Stimulated activated CD4-positive, alpha-beta T cell treated with anti-CD3 and anti-CD28 coated beads, Interleukin-2, amount 100 ng/mL, for 24 hours (primary cell): ENCODE measurements around the gene OGFR.

Experiments
- DNase-seq, 2 donors: peaks; one replicate each; pipeline ENCODE4 v3.0.0-alpha.2; 2020

OGFR gene

DNA sequence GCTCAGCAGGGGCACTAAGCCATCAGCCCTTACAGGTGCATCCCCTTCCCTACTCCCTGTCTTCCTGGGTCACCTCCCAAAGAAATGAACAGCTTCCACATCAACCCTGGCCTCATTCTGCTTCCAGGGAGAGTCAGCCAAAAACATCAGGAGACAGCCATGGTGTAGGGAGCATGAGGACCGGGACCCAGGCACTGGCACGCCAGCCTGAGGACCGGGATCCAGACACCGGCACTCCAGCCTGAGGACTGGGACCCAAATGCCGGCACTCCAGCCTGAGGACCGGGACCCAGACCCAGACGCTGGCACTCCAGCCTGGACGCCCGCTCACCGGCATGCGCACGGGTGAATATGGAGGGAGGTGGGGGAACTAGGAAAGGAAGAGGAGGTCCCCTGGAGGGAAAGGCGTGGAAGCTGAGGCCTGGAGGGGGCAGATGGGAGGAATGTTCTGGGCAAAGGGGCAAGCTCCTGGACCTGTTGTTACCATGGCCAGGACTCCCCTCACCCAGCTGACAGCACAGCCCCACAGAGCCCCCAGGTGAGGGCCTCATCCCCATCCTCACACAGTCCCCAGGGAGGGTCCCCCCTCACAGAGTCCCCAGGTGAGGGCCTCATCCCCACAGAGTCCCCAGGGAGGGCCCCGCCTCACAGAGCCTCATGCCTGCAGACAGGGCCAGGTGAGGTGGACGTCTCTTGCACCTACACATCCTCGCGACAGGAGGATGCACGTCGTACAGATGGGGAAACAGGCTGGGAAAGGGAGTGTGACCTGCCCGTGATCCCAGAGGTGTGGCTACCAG, 34.3 kb upstream of the OGFR start:
- no peak for DNase-seq

DNA sequence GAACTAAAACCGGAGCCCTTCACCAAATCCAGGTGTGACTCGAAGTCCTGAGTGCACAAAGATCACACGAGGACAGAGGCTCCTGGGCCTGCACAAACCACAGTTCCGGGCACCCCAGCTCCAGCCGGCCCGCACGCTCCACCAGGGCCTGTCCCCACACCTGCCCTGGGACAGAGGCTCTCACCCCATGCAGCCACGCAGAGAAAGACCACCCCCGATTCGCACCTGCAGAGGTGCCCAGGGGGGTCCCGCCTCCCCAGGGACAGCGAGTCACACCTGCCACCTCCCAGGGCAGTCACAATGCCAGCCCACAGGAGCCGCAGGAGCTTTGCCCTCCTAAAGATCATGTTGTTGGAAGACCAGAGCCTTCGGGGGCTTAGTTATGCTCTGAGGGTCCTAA, 33.7 kb upstream of the OGFR start:
- no peak for DNase-seq

DNA sequence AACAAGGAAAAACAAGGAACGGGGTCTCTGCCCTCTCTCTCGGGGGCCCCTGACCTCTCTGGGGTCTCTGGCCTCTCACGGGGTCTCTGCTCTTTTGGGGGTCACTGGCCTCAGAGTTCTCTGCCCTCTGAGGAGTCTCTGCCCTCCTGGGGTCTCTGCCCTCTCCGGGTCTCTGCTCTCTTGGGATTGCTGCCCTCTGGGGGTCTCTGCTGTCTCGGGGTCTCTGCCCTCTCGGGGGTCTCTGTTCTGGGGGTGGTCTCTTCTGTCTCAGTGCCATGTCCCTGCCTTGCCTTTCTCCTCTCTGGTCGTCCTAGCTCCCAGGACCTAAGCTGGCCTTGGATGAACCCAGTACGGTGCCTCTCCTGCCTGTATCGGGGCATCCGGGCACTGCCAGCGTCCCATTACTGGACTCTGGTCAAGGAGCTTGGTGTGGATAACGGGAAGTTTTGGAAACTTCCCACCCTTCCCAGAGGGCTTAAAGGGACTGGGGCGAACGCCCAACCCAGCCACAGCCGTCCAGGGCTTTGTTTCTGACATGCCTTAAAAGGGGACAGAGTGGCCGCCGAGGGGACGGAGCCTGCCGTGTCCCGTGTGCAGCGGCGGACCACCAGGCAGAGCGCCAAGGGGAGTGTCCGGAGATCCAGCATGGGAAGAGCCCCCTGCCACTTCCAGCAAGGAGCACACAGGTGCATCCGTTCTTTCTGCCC, 33.1 kb upstream of the OGFR start:
- DNase-seq: no peak

DNA sequence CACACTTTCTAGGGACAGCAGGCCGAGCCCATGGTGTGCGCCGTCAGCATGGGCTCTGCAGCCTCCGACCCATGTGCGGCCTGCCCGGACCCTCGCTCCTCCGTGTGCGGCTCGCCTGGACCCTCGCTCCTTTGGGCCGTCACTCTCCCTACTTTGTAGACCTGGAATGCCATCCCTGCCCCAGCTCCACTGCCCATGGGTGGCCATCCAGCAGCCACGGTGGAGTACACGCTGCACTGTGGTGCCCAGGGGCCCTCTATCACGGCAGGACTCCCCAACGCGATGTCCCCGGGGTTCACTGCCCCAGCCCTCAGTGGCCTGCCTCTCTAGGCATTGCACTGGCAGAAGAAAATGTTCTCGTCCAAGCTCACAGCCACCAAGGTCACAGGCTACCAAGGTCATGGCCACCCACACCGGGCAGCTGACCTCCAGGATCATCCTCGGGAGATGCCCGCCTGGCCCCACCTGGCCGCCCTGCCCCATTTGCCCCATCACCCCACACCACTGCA, 32.5 kb upstream of the OGFR start:
- DNase-seq: no peak

- no peak for DNase-seq
Observed at GRCh38 chr20:62772619-62772989, 32.0 kb upstream of the OGFR start.

GRCh38 chr20:62772990-62773844, 31.4 kb upstream of the OGFR start:
- DNase-seq: no peak

- DNase-seq: no peak
Observed at GRCh38 chr20:62773845-62774714, 30.6 kb upstream of the OGFR start.

DNA sequence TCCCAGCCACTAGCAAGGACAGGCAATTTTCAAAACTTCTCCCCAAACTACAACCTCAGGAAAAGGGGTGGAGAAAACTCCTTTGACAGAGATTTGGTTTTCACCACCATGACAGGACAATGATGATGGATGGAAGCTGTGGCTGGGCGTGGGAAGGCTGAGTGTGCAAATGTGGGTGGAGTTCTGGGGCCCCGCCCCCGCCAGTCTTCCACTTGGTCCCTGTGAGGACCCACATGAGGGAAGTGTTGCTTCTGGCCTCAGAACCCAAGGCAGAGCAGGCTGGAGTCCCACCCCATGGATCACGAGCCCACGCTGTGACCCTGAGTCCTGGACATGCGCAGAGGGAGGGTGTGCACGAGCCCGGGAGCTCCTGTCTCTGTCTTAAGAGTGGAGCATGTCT, 29.9 kb upstream of the OGFR start:
- DNase-seq: peak in 1 of 2 donors; percentile 41

DNA sequence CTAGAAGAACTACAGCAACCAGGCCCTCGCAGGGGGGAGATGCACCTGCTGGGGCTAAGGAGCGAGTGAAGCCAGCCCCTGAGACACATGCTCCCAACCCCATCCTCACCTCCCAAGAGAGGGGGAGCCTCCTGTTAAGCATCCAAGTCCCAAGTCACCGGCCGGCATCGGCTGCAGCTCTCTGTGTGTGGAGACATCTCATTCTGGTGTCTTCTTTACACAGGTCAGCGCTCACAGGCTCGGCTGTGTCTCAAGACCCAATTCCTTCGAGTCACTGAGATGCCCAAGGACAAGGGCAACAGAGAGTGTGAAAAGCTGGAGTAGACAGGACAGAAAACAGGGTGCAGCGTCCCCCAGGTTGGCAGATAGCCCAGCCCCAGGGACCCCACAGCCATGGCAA, 29.4 kb upstream of the OGFR start:
- DNase-seq: no peak

DNA sequence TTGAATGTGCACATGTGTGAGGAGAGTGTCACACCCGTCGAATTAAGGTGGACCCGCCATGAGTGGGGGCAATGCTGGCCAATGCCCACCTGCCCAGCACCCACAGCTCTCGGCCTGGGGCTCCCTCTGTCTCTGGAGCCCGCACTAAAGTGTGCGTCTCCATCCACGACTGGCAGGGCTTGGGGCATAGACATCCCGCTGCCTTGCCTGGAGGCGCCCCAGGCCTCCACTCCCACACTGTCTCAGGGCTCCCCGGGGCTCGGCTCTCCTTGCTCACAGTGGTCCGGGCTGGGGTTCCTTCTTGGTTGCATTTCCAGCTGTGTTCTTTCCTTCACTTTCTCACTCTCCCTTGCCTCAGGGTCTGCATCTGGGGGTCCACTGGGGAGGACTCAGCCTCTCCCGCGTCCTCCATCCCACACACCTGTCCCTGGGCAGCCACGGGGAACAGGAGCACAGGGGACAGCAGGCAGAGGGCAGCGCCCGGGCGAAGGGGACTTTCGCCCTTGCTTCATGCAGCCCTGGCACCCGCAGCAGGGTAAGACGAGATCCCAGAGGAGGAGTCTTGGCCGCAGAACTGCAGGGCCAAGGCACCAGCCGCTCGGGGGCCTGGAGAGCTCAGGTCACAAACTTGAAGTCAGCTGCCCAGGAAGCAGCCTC, 28.5 kb upstream of the OGFR start:
- no peak for DNase-seq

GRCh38 chr20:62776692-62777527, 27.7 kb upstream of the OGFR start:
- DNase-seq: peak; percentile 55 to 67

- no peak for DNase-seq
Observed at GRCh38 chr20:62777528-62777830, 27.2 kb upstream of the OGFR start.

DNA sequence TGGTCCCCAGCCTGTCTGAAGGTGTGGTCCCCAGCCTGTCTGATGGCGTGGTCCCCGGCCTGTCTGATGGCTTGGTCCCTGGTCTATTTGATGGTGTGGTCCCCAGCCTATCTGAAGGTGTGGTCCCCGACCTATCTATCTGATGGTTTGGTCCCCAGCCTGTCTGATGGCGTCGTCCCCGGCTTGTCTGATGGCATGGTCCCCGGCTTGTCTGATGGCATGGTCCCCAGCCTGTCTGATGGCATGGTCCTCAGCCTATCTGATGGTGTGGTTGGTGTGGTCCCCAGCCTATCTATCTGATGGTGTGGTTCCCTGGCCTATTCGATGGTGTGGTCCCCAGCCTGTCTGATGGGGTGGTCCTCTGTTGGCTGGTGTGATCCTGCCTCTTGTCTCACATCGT, 26.6 kb upstream of the OGFR start:
- no peak for DNase-seq

DNA sequence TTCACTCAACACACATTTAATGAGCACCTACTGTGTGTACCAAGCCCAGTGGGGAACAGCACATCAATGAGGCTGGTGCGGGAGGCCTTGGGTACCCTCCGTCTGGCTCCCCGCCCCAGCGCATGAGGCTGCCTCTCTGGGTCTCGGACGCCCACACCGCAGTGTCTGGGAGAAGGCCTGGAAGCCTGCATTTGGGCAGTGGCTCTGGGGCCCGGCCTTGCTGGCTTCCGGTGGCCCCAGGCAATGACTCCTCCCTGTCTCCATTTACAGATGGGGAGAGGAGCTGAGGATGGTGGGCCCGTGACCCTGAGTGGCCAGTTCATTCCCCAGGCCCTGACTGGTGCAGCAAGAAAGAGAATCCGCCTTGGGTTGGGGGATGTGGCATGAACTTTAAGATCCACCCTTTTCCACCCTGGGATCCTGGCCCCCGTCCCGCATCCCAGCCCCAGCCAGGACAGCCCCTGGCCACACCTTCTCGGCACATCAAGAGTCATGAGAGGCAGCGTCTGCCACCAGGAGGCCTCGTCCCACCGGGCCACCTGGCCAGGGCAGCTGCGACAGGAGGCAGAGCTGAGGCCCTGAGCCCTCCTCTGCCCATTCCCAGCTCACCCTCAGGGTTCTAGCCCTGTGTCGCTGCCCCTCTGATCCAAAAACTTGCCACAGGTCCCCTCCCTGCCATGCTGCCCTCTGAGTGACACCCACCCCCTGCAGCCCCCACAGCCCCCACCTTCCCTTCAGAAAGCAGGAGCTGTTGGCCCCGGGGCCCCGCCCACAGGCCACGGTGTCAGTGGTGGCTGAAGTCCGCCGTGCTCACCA, 25.8 kb upstream of the OGFR start:
- no peak for DNase-seq

- no peak for DNase-seq
Observed at GRCh38 chr20:62779417-62779685, 25.3 kb upstream of the OGFR start.

DNA sequence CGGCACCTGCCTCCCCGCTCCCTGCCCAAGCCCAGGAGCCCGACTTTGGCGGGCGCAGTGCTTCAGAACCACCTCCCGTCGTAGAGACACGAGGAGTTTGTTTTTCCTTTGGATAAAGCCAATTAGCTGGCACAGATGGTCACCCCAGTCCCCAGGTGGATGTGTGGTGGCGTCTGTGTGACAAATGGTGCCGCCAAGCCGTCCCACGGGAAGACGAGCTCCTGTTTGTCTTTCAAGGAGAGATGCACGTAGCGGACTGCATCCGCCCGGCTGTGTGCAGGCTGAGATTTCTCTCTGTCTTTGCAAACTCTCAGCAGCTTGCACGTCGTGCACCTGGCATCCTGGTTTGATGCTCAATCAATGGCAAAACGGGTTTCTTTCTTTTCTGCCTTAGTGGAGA, 24.4 kb upstream of the OGFR start:
- DNase-seq: no peak

GRCh38 chr20:62780696-62781095, 23.9 kb upstream of the OGFR start:
- no peak for DNase-seq

DNA sequence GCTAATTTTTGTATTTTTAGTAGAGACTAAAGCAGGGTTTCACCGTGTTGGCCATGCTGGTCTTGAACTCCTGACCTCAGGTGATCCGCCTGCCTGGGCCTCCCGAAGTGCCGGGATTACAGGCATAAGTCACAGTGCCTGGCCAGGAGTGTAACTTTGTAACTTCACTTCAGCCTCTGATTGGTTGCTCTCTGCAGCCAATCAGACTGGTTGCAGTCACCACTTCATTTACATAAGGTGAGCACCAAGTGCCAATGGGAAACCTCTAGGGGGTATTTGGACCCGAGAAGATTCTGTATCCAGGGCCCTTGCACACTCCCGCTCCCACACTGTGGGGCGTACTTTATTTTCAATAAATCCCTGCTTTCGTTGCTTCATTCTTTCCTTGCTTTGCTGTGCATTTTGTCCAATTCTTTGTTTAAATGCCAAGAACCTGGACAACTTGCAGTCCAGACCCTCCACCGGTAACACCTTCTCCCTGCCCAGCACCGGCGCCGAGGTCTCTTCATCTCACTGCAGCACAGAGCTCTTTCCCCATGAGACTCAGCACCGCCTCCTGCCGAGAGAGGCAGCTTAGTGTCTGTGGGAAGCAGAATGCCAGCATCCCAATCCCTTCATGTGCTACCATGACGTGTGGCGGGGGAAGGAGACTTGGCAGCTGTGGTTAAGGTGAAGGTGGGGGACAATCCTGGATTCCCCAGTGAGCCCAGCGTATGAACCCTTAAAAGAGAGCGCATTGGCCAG, 22.3 kb upstream of the OGFR start:
- DNase-seq: no peak

DNA sequence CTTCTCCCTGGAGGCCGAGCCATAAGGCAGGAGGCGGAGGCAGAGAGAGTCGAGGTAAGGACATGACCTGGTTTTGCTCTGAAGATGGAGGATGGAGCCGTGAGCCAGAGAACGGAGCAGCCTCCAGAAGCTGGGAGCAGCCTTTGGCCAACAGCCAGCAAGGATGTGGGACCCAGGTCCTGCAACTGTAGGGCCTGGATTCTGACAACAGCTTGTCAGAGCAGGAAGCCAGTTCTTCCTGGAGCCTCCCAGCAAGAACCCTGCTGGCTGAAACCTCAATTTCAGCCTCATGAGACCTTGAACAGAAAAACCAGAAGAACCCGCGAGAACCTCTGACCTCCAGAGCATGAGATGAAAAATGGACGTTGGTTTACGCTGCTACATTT, 21.7 kb upstream of the OGFR start:
- DNase-seq: no peak

GRCh38 chr20:62784497-62784896, 20.1 kb upstream of the OGFR start:
- DNase-seq: no peak
